ENCODE data around the gene IL18BP.

The IL18BP gene

DNA sequence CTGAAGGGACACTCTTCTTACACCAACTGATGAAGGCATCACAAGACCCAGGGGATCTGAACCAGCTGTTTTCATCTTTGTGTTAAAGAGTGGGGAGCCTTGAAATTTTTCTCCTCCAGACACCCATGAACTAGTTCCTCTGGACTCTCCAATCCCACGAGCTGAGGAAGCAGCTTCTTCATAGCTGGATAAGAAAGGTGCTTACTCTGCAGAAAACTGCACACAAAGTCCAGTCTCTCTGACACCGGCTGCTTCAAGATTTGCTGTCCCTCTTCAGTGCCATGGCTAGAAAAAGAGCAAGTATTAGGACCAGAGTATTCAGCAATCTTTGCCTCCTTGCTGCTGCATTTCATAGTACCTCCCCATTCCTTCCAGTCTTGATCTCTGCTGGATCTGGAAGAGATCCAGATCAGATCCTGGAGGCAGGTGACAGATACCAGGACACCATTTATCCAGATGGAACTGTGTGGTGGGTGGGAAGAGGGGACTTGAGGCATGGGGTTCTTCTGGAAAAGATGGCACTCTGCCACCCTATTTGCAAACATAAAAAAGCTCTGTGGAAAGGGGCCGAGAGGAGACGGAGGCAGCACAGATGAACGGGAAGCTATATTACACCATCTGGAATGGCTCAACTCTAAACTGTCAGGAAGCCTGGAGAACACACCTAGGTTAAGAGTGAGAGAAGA, 25.5 kb downstream of the IL18BP start:
- no peak for DNase-seq (ENCODE audit: low spot score)
- in situ Hi-C loops (cut with MboI; ENCODE audit: low sequenced_read_pairs, unreplicated experiment), result loop anchor here (5.0 kb wide), 1 partner anchor 68 kb away; no protein-coding TSS in a partner anchor
- TF ChIP-seq, protein P1, sequence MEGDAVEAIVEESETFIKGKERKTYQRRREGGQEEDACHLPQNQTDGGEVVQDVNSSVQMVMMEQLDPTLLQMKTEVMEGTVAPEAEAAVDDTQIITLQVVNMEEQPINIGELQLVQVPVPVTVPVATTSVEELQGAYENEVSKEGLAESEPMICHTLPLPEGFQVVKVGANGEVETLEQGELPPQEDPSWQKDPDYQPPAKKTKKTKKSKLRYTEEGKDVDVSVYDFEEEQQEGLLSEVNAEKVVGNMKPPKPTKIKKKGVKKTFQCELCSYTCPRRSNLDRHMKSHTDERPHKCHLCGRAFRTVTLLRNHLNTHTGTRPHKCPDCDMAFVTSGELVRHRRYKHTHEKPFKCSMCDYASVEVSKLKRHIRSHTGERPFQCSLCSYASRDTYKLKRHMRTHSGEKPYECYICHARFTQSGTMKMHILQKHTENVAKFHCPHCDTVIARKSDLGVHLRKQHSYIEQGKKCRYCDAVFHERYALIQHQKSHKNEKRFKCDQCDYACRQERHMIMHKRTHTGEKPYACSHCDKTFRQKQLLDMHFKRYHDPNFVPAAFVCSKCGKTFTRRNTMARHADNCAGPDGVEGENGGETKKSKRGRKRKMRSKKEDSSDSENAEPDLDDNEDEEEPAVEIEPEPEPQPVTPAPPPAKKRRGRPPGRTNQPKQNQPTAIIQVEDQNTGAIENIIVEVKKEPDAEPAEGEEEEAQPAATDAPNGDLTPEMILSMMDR (IDR thresholded peaks at IDR 0.05; ENCODE audit: borderline replicate concordance, control extremely low read depth, extremely low read depth, insufficient read depth, missing control alignments), result no peak

DNA sequence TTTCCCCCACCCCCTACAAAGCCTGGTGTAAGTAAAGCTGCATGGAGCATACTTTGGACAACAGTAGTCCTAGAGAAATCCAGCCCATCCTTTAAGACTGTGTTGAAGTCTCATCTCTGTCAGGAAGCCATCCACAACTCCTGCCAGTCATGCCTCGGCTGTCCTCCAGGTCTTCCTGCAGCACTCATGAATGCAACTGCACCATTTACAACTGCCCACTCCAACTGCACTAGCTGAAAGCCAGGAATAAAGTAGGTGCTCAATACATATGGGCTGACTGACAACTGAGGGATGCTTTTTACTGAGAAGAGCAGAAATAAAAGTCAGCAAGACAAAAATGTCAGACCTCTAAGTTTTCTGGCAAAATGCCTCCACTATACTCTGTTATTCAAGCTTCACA, 27.4 kb downstream of the IL18BP start:
- in situ Hi-C loops (cut with MboI; ENCODE audit: low sequenced_read_pairs, unreplicated experiment), result no loop called here
- no peak for DNase-seq (ENCODE audit: low spot score)
- TF ChIP-seq, protein P1 (IDR thresholded peaks at IDR 0.05; ENCODE audit: borderline replicate concordance, control extremely low read depth, extremely low read depth, insufficient read depth, missing control alignments), result no peak

DNA sequence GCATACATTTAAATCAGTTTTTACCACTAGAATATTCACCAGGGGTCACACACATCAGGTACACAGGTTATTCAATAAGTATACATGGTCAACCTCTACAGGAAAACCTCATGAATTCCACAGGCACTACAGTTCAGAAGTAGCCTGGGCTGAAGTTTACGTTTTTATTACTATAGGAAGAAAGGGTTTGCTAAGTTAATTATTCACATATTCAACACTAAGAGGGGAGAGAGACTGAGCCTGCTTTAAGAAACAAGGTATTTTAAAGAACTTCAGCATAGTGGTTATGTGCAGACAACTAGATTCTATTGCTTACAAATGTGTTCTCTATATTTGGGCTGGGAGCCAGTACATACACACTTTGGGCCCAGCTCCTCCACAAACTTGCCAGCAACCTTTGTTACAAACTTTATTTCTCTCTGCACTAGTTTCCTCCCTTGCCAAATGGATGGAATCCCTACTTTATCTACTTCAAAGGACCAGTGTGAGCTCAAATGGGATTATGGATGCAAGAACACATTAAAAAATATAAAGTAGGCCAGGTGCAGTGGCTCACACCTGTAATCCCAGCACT, 31.9 kb downstream of the IL18BP start:
- no peak for DNase-seq (ENCODE audit: low spot score)
- TF ChIP-seq, protein P1 (IDR thresholded peaks at IDR 0.05; ENCODE audit: borderline replicate concordance, control extremely low read depth, extremely low read depth, insufficient read depth, missing control alignments), result no peak
- in situ Hi-C loops (cut with MboI; ENCODE audit: low sequenced_read_pairs, unreplicated experiment), result no loop called here

DNA sequence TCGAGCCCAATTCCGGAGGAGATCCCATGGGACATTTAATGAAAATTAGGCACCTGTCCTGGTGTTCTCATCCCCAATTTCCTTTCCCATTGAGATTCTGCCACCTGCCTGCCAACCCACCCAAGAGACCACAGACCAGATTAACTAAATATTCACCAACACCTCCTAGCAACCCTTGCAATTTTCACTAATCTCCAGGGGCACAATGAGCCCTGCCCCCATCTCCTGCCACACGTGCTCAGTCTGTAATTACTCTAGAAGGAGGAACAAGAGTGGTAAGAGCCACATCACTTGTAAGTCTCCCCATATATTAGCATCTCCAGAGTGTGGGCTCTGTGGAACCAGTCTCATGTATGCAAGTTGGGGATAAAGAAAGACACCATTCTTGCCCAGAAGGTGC, 38.0 kb downstream of the IL18BP start:
- in situ Hi-C loops (cut with MboI; ENCODE audit: low sequenced_read_pairs, unreplicated experiment), result no loop called here
- DNase-seq (ENCODE audit: low spot score), result no peak
- TF ChIP-seq, protein P1 (IDR thresholded peaks at IDR 0.05; ENCODE audit: borderline replicate concordance, control extremely low read depth, extremely low read depth, insufficient read depth, missing control alignments), result no peak

DNA sequence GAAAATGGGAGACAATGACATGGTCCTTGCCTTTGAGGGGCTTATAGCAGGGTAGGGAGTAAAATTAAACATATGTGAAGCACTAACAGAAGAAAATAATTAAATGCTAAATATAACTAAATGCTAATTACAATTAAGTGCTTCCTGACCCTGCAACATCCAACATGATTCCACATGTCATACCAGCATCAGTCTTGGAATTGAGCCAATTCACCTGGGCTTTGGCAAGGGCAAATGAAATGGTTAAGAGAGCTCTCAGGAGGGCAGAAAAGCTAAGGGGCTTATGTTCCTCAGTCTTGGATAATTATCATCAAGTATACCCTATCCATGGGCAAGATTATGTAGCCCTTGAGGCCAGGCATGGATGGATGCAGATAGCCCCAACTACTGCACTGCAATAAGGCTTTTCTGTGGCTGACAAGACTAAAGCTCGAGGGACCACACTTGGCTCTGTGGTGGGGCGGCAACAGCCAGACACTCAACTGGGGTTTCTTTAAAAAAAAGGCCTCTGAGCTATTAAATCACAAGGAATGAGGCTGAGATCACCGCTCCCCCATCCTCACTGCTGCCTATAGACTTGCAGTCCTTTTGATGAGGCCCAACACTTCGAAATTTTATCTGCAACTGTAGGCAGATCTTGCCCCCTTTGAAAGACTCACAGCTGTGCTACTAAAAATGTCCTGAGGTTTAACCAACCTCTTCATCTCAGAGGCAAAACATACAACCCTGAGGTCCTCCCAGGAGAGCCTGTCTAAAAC, 39.0 kb downstream of the IL18BP start:
- DNase-seq (ENCODE audit: low spot score), result peak; percentile 38
- in situ Hi-C loops (cut with MboI; ENCODE audit: low sequenced_read_pairs, unreplicated experiment), result no loop called here
- TF ChIP-seq, protein P1 (IDR thresholded peaks at IDR 0.05; ENCODE audit: borderline replicate concordance, control extremely low read depth, extremely low read depth, insufficient read depth, missing control alignments), result no peak

DNA sequence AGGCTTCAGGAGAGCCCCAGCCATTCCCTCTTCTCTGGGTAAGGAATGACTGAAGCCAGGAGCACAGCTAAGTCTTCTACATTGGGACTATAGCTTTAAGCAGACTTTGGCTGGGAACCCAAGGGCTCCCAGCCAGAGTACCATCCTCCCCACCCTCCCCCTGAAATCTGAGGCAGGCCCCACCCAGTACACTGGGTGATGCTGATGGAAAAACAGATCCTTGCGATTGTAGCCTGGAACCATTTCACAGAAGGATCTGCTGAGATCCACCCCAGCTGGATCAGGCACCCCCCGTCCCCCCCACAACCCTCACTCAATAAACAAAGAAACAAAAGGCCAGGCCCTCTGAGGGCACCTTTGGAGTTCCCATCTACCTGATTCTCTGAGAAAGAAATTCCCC, 39.8 kb downstream of the IL18BP start:
- in situ Hi-C loops (cut with MboI; ENCODE audit: low sequenced_read_pairs, unreplicated experiment), result no loop called here
- DNase-seq (ENCODE audit: low spot score), result no peak
- TF ChIP-seq, protein P1 (IDR thresholded peaks at IDR 0.05; ENCODE audit: borderline replicate concordance, control extremely low read depth, extremely low read depth, insufficient read depth, missing control alignments), result no peak

All from GM13976 (cell line).